Panc1 (cell line): ENCODE data around the gene HYDIN. TPM values are rescaled to one million over a fixed set of nuclear protein-coding genes. Genes with fewer than 3 reads are reported as not detected.

Experiments used
- ATAC-seq: fragments of 200-7000 bp; cut with Tn5 transposase; 2 replicates; pipeline ENCODE4 v1.9.1; 2020; ENCODE audit warnings: mild to moderate bottlenecking, moderate library complexity
- BruUV-seq: library from RNA; stranded (reverse); fragments of 400-500 nt; replicated peaks from 2 replicates; lab custom pipeline; 2021; lab: Mats Ljungman, UMichigan
- CTCF ChIA-PET: fragments of 300-600 bp; sonication (Branson Sonifier 250); formaldehyde crosslinking; loops from one replicate; lab custom pipeline; 2022; ENCODE audit warnings: antibody characterized with exemption; lab: Charles Lee
- POLR2A ChIA-PET: fragments of 300-600 bp; sonication (Branson Sonifier 250); formaldehyde crosslinking; loops from one replicate; lab custom pipeline; 2022; ENCODE audit warnings: antibody characterized with exemption; lab: Charles Lee
- DNase-seq: peaks from one replicate; pipeline ENCODE4 v3.0.0-alpha.2; 2010; ENCODE audit warnings: low read depth, low spot score
- H3K27ac ChIP-seq: 2 replicates; pipeline ENCODE4 v1.5.1; 2011; ENCODE audit warnings: mild to moderate bottlenecking, low read length, inconsistent platforms
- H3K27me3 ChIP-seq: fragments of 200-500 bp; sonication (Bioruptor generic); 2 replicates; pipeline ENCODE4 v1.6.0; 2014; ENCODE audit warnings: low read length, inconsistent platforms; ENCODE audit not compliant: control insufficient read depth, insufficient read depth
- H3K36me3 ChIP-seq: fragments of 200-500 bp; sonication (Bioruptor generic); 2 replicates; pipeline ENCODE4 v1.5.1; 2014; ENCODE audit warnings: inconsistent platforms, mild to moderate bottlenecking, low read length, moderate library complexity; ENCODE audit not compliant: control insufficient read depth, insufficient read depth
- H3K4me1 ChIP-seq: 2 replicates; pipeline ENCODE4 v1.5.1; 2011; ENCODE audit warnings: inconsistent platforms, mild to moderate bottlenecking, low read length, moderate library complexity; ENCODE audit not compliant: control insufficient read depth, insufficient read depth
- H3K4me3 ChIP-seq, 2 experiments: 2 replicates each; pipeline ENCODE4 v1.5.1; 2011 to 2012; ENCODE audit warnings: low read depth in 2 of 2, low read length in 2 of 2, mild to moderate bottlenecking in 2 of 2, inconsistent platforms in 1 of 2, moderate library complexity in 1 of 2
- H3K9me3 ChIP-seq: fragments of 200-500 bp; sonication (Bioruptor generic); 2 replicates; pipeline ENCODE4 v1.5.1; 2014; ENCODE audit warnings: low read depth, mild to moderate bottlenecking, inconsistent platforms, low read length, moderate library complexity; ENCODE audit not compliant: control insufficient read depth, insufficient read depth
- CTCF ChIP-seq: fragments of 450-650 bp; IDR thresholded peaks from 2 replicates; pipeline ENCODE4 v1.5.1; 2017; ENCODE audit warnings: mild to moderate bottlenecking
- POLR2AphosphoS5 ChIP-seq: IDR thresholded peaks from 2 replicates; pipeline ENCODE4 v1.6.1; 2012; ENCODE audit warnings: mild to moderate bottlenecking, low read depth, low read length, moderate library complexity
- REST ChIP-seq, 2 experiments: IDR thresholded peaks; 2 replicates each; pipeline ENCODE4 v1.6.1; 2011 to 2012; ENCODE audit warnings: low read depth in 2 of 2, control low read depth in 1 of 2, low read length in 1 of 2, mild to moderate bottlenecking in 1 of 2, moderate library complexity in 1 of 2; ENCODE audit not compliant: insufficient read depth in 1 of 2
- SIN3A ChIP-seq: IDR thresholded peaks from 2 replicates; pipeline ENCODE4 v1.6.1; 2012; ENCODE audit warnings: low read depth, mild to moderate bottlenecking, low read length, moderate library complexity, borderline replicate concordance; ENCODE audit not compliant: insufficient read depth
- TCF7L2 ChIP-seq: IDR thresholded peaks from 2 replicates; pipeline ENCODE4 v1.6.1; 2011; ENCODE audit warnings: mild to moderate bottlenecking, low read depth, low read length, inconsistent platforms
- in situ Hi-C: cut with HindIII; loops from 2 replicates; pipeline ENCODE4 v1.10.0; 2016; ENCODE audit warnings: low sequenced_read_pairs, low pct_unique_long_range_greater_than_20kb
- intact Hi-C: fragments of 100-400 bp; cut with micrococcal nuclease; formaldehyde crosslinking; loops from one replicate; pipeline ENCODE4 v1.10.0; 2022; ENCODE audit not compliant: unreplicated experiment
- total RNA-seq: library from RNA; stranded (reverse); gene quantifications from one replicate; pipeline ENCODE4 v1.2.1, GENCODE V29; 2021; ENCODE audit not compliant: unreplicated experiment

The HYDIN gene
- total RNA-seq, 1 experiment from 2014 or later = 0.80 TPM

- intact Hi-C loops (no loop called here), in situ Hi-C loops (no loop called here)
- H3K27me3 ChIP-seq = no peaks in the 10 kb centered on the region
- DNase-seq (no peak), ATAC-seq (no peak)
- no peaks in the 10 kb centered on the region for H3K9me3 ChIP-seq
- no TSS peak for BruUV-seq
- POLR2A ChIA-PET = no interaction called here
- no peak overlapping the region for H3K4me3 ChIP-seq
- H3K4me1 ChIP-seq = no peaks in the 10 kb centered on the region
- H3K27ac ChIP-seq = no peak overlapping the region
- TF ChIP-seq TCF7L2 (no peak), CTCF (no peak), SIN3A (no peak), POLR2AphosphoS5 (no peak), REST (IDR thresholded peaks at IDR 0.05; ENCODE audit: insufficient read depth in 1 of 2, low read depth in 2 of 2, low read length in 1 of 2) (no peak)
- H3K36me3 ChIP-seq = no peaks in the 10 kb centered on the region
- CTCF ChIA-PET = no interaction called here
Measured at GRCh38 chr16:71185347-71185746, 45.2 kb downstream of the HYDIN start.

GRCh38 chr16:71179569-71179968 lies 51.0 kb downstream of the HYDIN start:
- DNase-seq (no peak), ATAC-seq (no peak)
- Histone ChIP-seq H3K4me1 (no peaks in the 10 kb centered on the region), H3K36me3 (no peaks in the 10 kb centered on the region), H3K9me3 (no peaks in the 10 kb centered on the region), H3K27ac (no peak overlapping the region), H3K4me3 (no peak overlapping the region), H3K27me3 (no peaks in the 10 kb centered on the region)
- ChIA-PET POLR2A (no interaction called here), CTCF (no interaction called here)
- TF ChIP-seq CTCF = no peak
- no peak for TF ChIP-seq TCF7L2
- no peak for TF ChIP-seq POLR2AphosphoS5
- no peak for TF ChIP-seq SIN3A
- TF ChIP-seq REST (IDR thresholded peaks at IDR 0.05; ENCODE audit: insufficient read depth in 1 of 2, low read depth in 2 of 2, low read length in 1 of 2) = no peak
- intact Hi-C loops (no loop called here), in situ Hi-C loops (no loop called here)
- no TSS peak for BruUV-seq
